Measurements from ENCODE around the gene PALMD.

DNA sequence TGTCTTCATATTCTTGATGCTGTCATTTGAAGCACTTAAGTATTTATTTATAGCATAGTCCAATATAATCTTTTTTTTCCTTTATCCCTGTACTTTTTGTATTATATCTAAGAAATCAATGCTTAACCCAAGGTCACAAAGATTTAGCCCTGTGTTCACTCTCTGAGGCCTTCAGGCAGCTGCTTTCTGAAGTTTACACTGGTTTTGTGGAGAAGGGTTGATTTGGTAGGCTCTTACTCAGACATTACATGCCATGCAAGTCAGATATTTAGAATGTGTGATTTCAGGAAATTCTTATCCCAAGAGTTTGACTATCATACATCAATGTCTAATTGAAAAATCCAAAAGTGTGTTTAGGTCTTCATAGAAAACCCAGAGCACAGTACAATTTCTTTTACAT is 56.3 kb downstream of the PALMD start:
- TF ChIP-seq, protein P1, sequence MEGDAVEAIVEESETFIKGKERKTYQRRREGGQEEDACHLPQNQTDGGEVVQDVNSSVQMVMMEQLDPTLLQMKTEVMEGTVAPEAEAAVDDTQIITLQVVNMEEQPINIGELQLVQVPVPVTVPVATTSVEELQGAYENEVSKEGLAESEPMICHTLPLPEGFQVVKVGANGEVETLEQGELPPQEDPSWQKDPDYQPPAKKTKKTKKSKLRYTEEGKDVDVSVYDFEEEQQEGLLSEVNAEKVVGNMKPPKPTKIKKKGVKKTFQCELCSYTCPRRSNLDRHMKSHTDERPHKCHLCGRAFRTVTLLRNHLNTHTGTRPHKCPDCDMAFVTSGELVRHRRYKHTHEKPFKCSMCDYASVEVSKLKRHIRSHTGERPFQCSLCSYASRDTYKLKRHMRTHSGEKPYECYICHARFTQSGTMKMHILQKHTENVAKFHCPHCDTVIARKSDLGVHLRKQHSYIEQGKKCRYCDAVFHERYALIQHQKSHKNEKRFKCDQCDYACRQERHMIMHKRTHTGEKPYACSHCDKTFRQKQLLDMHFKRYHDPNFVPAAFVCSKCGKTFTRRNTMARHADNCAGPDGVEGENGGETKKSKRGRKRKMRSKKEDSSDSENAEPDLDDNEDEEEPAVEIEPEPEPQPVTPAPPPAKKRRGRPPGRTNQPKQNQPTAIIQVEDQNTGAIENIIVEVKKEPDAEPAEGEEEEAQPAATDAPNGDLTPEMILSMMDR (conservative IDR thresholded peaks at IDR 0.05; ENCODE audit: low read depth, low read length) = no peak
- no peak for TF ChIP-seq EZH2 (IDR thresholded peaks at IDR 0.05; ENCODE audit: low read length, unreplicated experiment)

Data from PC-3 (cell line).